ENCODE results near the gene PACSIN3.

- TF ChIP-seq POLR2A (IDR thresholded peaks at IDR 0.05) (no peak), POLR2AphosphoS5 (IDR thresholded peaks at IDR 0.05; ENCODE audit: insufficient read depth in 1 of 2, low read depth in 1 of 2) (peak in 1 of 2 donors; percentile 53)
- TF ChIP-seq, protein P1, sequence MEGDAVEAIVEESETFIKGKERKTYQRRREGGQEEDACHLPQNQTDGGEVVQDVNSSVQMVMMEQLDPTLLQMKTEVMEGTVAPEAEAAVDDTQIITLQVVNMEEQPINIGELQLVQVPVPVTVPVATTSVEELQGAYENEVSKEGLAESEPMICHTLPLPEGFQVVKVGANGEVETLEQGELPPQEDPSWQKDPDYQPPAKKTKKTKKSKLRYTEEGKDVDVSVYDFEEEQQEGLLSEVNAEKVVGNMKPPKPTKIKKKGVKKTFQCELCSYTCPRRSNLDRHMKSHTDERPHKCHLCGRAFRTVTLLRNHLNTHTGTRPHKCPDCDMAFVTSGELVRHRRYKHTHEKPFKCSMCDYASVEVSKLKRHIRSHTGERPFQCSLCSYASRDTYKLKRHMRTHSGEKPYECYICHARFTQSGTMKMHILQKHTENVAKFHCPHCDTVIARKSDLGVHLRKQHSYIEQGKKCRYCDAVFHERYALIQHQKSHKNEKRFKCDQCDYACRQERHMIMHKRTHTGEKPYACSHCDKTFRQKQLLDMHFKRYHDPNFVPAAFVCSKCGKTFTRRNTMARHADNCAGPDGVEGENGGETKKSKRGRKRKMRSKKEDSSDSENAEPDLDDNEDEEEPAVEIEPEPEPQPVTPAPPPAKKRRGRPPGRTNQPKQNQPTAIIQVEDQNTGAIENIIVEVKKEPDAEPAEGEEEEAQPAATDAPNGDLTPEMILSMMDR (IDR thresholded peaks at IDR 0.05) = no peak
Observed at GRCh38 chr11:47204637-47204989, 18.4 kb upstream of the PACSIN3 start.

Data from vagina (tissue), 2 donors.